H9 (cell line): ENCODE measurements around the gene TMEM41B. TPM values are rescaled to one million over a fixed set of nuclear protein-coding genes. Genes with fewer than 3 reads are reported as not detected.

Experiments
- DNase-seq: peaks from one replicate; pipeline ENCODE4 v3.0.0-alpha.2; 2017
- H2AFZ ChIP-seq: one replicate; pipeline ENCODE4 v1.6.1; 2013; ENCODE audit warnings: mild to moderate bottlenecking, low read length, control low read depth, moderate library complexity
- H2AK5ac ChIP-seq: 2 replicates; pipeline ENCODE4 v1.6.1; 2013; ENCODE audit warnings: low read length, control low read depth, mixed read lengths; ENCODE audit not compliant: insufficient read length
- H2BK120ac ChIP-seq: one replicate; pipeline ENCODE4 v1.6.1; 2013; ENCODE audit warnings: low read depth, mild to moderate bottlenecking, low read length, control low read depth, inconsistent platforms; ENCODE audit not compliant: poor library complexity, severe bottlenecking
- H2BK12ac ChIP-seq: 2 replicates; pipeline ENCODE4 v1.6.1; 2013; ENCODE audit warnings: low read length, control low read depth, mixed read lengths, low read depth; ENCODE audit not compliant: insufficient read length
- H2BK15ac ChIP-seq: 2 replicates; pipeline ENCODE4 v1.6.1; 2013; ENCODE audit warnings: low read depth, low read length, control low read depth
- H2BK20ac ChIP-seq: one replicate; pipeline ENCODE4 v1.6.1; 2013; ENCODE audit warnings: low read depth, mild to moderate bottlenecking, low read length, control low read depth, inconsistent platforms; ENCODE audit not compliant: poor library complexity, severe bottlenecking
- H2BK5ac ChIP-seq: 2 replicates; pipeline ENCODE4 v1.6.1; 2013; ENCODE audit warnings: low read length, control low read depth, mixed read lengths; ENCODE audit not compliant: insufficient read length
- H3K14ac ChIP-seq: 2 replicates; pipeline ENCODE4 v1.6.1; 2013; ENCODE audit warnings: low read length, control low read depth; ENCODE audit not compliant: insufficient read depth
- H3K18ac ChIP-seq: 2 replicates; pipeline ENCODE4 v1.6.1; 2013; ENCODE audit warnings: low read depth, mild to moderate bottlenecking, mixed read lengths, low read length, control low read depth; ENCODE audit not compliant: insufficient read length
- H3K23ac ChIP-seq: 2 replicates; pipeline ENCODE4 v1.6.1; 2013; ENCODE audit warnings: low read length, control low read depth, mixed read lengths, low read depth; ENCODE audit not compliant: insufficient read length
- H3K23me2 ChIP-seq: 2 replicates; pipeline ENCODE4 v1.6.1; 2013; ENCODE audit warnings: low read depth, mild to moderate bottlenecking, mixed read lengths, low read length, control low read depth; ENCODE audit not compliant: insufficient read length, poor library complexity, severe bottlenecking
- H3K27ac ChIP-seq: 2 replicates; pipeline ENCODE4 v1.5.1; 2013; ENCODE audit warnings: low read length, control low read depth, mixed read lengths, low read depth; ENCODE audit not compliant: insufficient read length
- H3K27me3 ChIP-seq: 2 replicates; pipeline ENCODE4 v1.6.1; 2013; ENCODE audit warnings: low read length, control low read depth, inconsistent platforms; ENCODE audit not compliant: insufficient read depth
- H3K4ac ChIP-seq: 2 replicates; pipeline ENCODE4 v1.6.1; 2013; ENCODE audit warnings: low read depth, mild to moderate bottlenecking, control low read depth, inconsistent platforms, low read length, moderate library complexity
- H3K4me1 ChIP-seq: 2 replicates; pipeline ENCODE4 v1.6.1; 2013; ENCODE audit warnings: low read length, control low read depth, inconsistent platforms; ENCODE audit not compliant: insufficient read depth
- H3K4me2 ChIP-seq: 2 replicates; pipeline ENCODE4 v1.6.1; 2013; ENCODE audit warnings: low read length, control low read depth, mixed read lengths; ENCODE audit not compliant: insufficient read length, insufficient read depth
- H3K56ac ChIP-seq: 2 replicates; pipeline ENCODE4 v1.6.1; 2013; ENCODE audit warnings: low read depth, mild to moderate bottlenecking, mixed read lengths, low read length, control low read depth; ENCODE audit not compliant: insufficient read length
- H3K79me1 ChIP-seq: 2 replicates; pipeline ENCODE4 v1.6.1; 2013; ENCODE audit warnings: low read depth, mild to moderate bottlenecking, moderate library complexity, low read length, control low read depth, inconsistent platforms; ENCODE audit not compliant: insufficient read depth, poor library complexity, severe bottlenecking
- H3K79me2 ChIP-seq: 2 replicates; pipeline ENCODE4 v1.6.1; 2013; ENCODE audit warnings: low read length, control low read depth, inconsistent platforms; ENCODE audit not compliant: insufficient read depth
- H3K9ac ChIP-seq: 2 replicates; pipeline ENCODE4 v1.6.1; 2013; ENCODE audit warnings: low read length, control low read depth, mixed read lengths; ENCODE audit not compliant: insufficient read length; ENCODE audit errors: extremely low read depth
- H3K9me3 ChIP-seq: one replicate; pipeline ENCODE4 v1.6.1; 2013; ENCODE audit warnings: low read depth, low read length, inconsistent platforms; ENCODE audit not compliant: control insufficient read depth
- H3T11ph ChIP-seq: one replicate; pipeline ENCODE4 v1.6.1; 2013; ENCODE audit warnings: mild to moderate bottlenecking, low read length, control low read depth, inconsistent platforms
- H4K20me1 ChIP-seq: one replicate; pipeline ENCODE4 v1.6.1; 2013; ENCODE audit not compliant: control insufficient read depth, insufficient read length, insufficient read depth
- H4K5ac ChIP-seq: 2 replicates; pipeline ENCODE4 v1.6.1; 2013; ENCODE audit warnings: low read depth, mild to moderate bottlenecking, mixed read lengths, low read length, control low read depth; ENCODE audit not compliant: insufficient read length
- H4K8ac ChIP-seq: replicated peaks from 2 replicates; pipeline ENCODE4 v1.6.1; 2013; ENCODE audit warnings: low read length, control low read depth, mixed read lengths, low read depth; ENCODE audit not compliant: insufficient read length
- H4K91ac ChIP-seq: 2 replicates; pipeline ENCODE4 v1.6.1; 2013; ENCODE audit warnings: low read depth, mild to moderate bottlenecking, moderate library complexity, mixed read lengths, low read length, control low read depth; ENCODE audit not compliant: insufficient read length
- H3K27ac Mint-ChIP-seq, 3 experiments: 2 replicates in 2 of 3; 3 replicates in 1 of 3; pipeline ENCODE4 v1.8.0; 2020 to 2021; ENCODE audit warnings: mixed read lengths in 3 of 3, mild to moderate bottlenecking in 1 of 3, moderate library complexity in 1 of 3
- H3K27me3 Mint-ChIP-seq: 2 replicates; pipeline ENCODE4 v1.8.0; 2021; ENCODE audit warnings: low read depth, mild to moderate bottlenecking, moderate library complexity, mixed read lengths
- H3K36me3 Mint-ChIP-seq, 3 experiments: 2 replicates in 2 of 3; 3 replicates in 1 of 3; pipeline ENCODE4 v1.8.0; 2020 to 2021; ENCODE audit warnings: low read depth in 3 of 3, mixed read lengths in 3 of 3; ENCODE audit not compliant: insufficient read depth in 1 of 3
- H3K4me1 Mint-ChIP-seq, 2 experiments: 2 replicates each; pipeline ENCODE4 v1.8.0; 2020; ENCODE audit warnings: mixed read lengths in 2 of 2
- H3K4me3 Mint-ChIP-seq, 2 experiments: 2 replicates in 1 of 2; 3 replicates in 1 of 2; pipeline ENCODE4 v1.8.0; 2020 to 2021; ENCODE audit warnings: mild to moderate bottlenecking in 2 of 2, mixed read lengths in 2 of 2, moderate library complexity in 1 of 2
- H3K9me3 Mint-ChIP-seq, 2 experiments: 2 replicates in 1 of 2; 3 replicates in 1 of 2; pipeline ENCODE4 v1.8.0; 2020; ENCODE audit warnings: mild to moderate bottlenecking in 2 of 2, mixed read lengths in 2 of 2, moderate library complexity in 1 of 2
- WGBS: extraction: QIAGEN DNeasy Blood & Tissue Kit; methylation state at CpG from one replicate; pipeline ENCODE4 v1.1.7; 2013; ENCODE audit warnings: missing lambda C conversion rate, low lambda C conversion rate, mixed read lengths; ENCODE audit not compliant: insufficient read length; ENCODE audit errors: extremely low coverage; 5-methylcytosine and 5-hydroxymethylcytosine counted together
- total RNA-seq: library from RNA; stranded (reverse); gene quantifications from 2 replicates; pipeline ENCODE4 v1.2.1, GENCODE V29; 2021
- TF ChIP-seq, protein P1 (sequence below): fragments of 200-600 bp; sonication (generic); conservative IDR thresholded peaks from 3 replicates; pipeline ENCODE4 v1.8.0; 2021; ENCODE audit warnings: antibody characterized with exemption, mild to moderate bottlenecking

Gene TMEM41B
- total RNA-seq, 1 experiment from 2014 or later = 48.7 TPM

DNA sequence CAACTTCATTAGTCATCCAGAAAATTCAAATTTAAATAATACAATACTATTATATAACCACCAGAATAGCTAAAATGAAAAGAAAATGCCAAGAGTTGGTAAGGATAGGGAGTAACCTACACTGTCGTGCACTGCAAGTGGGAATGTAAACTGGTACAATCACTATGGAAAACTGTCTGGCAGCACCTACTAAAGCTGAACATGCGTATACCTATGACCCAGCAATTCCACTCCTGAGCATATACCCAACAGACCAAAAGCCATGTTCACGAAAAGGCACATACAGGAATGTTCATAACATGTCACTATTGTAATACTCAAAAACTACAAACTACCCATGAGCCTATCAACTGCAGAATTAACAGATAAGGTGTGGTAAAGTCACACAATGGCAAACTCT lies 81.9 kb downstream of the TMEM41B start:
- no peak for DNase-seq
- TF ChIP-seq, protein P1, sequence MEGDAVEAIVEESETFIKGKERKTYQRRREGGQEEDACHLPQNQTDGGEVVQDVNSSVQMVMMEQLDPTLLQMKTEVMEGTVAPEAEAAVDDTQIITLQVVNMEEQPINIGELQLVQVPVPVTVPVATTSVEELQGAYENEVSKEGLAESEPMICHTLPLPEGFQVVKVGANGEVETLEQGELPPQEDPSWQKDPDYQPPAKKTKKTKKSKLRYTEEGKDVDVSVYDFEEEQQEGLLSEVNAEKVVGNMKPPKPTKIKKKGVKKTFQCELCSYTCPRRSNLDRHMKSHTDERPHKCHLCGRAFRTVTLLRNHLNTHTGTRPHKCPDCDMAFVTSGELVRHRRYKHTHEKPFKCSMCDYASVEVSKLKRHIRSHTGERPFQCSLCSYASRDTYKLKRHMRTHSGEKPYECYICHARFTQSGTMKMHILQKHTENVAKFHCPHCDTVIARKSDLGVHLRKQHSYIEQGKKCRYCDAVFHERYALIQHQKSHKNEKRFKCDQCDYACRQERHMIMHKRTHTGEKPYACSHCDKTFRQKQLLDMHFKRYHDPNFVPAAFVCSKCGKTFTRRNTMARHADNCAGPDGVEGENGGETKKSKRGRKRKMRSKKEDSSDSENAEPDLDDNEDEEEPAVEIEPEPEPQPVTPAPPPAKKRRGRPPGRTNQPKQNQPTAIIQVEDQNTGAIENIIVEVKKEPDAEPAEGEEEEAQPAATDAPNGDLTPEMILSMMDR = no peak
- Histone ChIP-seq H3K4me1 (peaks cover 16% of the 10 kb centered on the region), H2BK12ac (no peak overlapping the region), H3K79me1 (peaks cover 9% of the 10 kb centered on the region), H3K4ac (no peak overlapping the region), H3K23ac (no peak overlapping the region), H2BK20ac (no peak overlapping the region), H4K91ac (no peak overlapping the region), H4K8ac (no peak overlapping the region), H3K9me3 (no peaks in the 10 kb centered on the region), H3K27ac (no peak overlapping the region), H3K9ac (no peak overlapping the region), H3K14ac (no peak overlapping the region), H3K27me3 (peaks cover 8% of the 10 kb centered on the region), H2AFZ (no peak overlapping the region), H3K4me2 (no peak overlapping the region), H2AK5ac (no peak overlapping the region), H3K79me2 (peaks cover 18% of the 10 kb centered on the region), H3K18ac (no peak overlapping the region), H3K56ac (no peak overlapping the region), H3T11ph (no peak overlapping the region), H2BK5ac (no peak overlapping the region), H4K20me1 (no peaks in the 10 kb centered on the region), H2BK15ac (no peak overlapping the region), H3K23me2 (no peaks in the 10 kb centered on the region), H2BK120ac (no peak overlapping the region), H4K5ac (no peak overlapping the region)
- peaks cover 17 to 25% (median 23%) of the 10 kb centered on the region in 3 experiments for H3K36me3 Mint-ChIP-seq
- peak overlapping the region in 1 of 2 experiments; percentile 47; a peak in 1 of 5 replicates for H3K4me3 Mint-ChIP-seq
- WGBS = no CpG with 5 or more reads among the region's 3 CpGs
- H3K4me1 Mint-ChIP-seq = peaks cover 48 to 54% of the 10 kb centered on the region in 2 experiments
- H3K9me3 Mint-ChIP-seq = peaks cover 12 to 15% of the 10 kb centered on the region in 2 experiments
- H3K27ac Mint-ChIP-seq = no peak overlapping the region
- peaks cover 15% of the 10 kb centered on the region for H3K27me3 Mint-ChIP-seq
